Endothelial cell of umbilical vein (primary cell): ENCODE results near the gene CFLAR. TPM values are rescaled to one million over a fixed set of nuclear protein-coding genes. Genes with fewer than 3 reads are reported as not detected.

Experiments used
- BruUV-seq: library from RNA; stranded (reverse); fragments of 400-500 nt; replicated peaks from 2 replicates; lab custom pipeline; 2021; lab: Mats Ljungman, UMichigan
- CTCF ChIA-PET: fragments of 300-600, 350-600 bp; sonication (Branson Sonifier 250); formaldehyde crosslinking; loops from one replicate; lab custom pipeline; 2021; ENCODE audit warnings: antibody characterized with exemption, inconsistent platforms; lab: Charles Lee
- POLR2A ChIA-PET: fragments of 300-600, 350-600 bp; sonication (Branson Sonifier 250); formaldehyde crosslinking; loops from one replicate; lab custom pipeline; 2021; ENCODE audit warnings: antibody characterized with exemption, inconsistent platforms; lab: Charles Lee
- DNase-seq: peaks from one replicate; pipeline ENCODE4 v3.0.0-alpha.2; 2011; ENCODE audit warnings: low read depth, low spot score
- FAIRE-seq: peaks from 2 replicates; lab custom pipeline; 2011; peaks lifted over from hg19 to GRCh38; lab: Jason Lieb, UNC
- H2AFZ ChIP-seq: 2 replicates; pipeline ENCODE4 v1.6.0; 2012; ENCODE audit warnings: low read depth, low read length, control low read depth, inconsistent platforms
- H3K27ac ChIP-seq: 2 replicates; pipeline ENCODE4 v1.5.1; 2011; ENCODE audit warnings: low read depth, mild to moderate bottlenecking, control low read depth, low read length, moderate library complexity; ENCODE audit not compliant: insufficient read depth
- H3K27me3 ChIP-seq, 2 experiments: 2 replicates each; pipeline versions ENCODE4 v1.6.0 to v1.6.1; 2011; ENCODE audit warnings: low read length in 2 of 2, mixed read lengths in 1 of 2; ENCODE audit not compliant: control insufficient read depth in 2 of 2, insufficient read depth in 2 of 2
- H3K36me3 ChIP-seq, 2 experiments: 2 replicates in 1 of 2; 3 replicates in 1 of 2; pipeline ENCODE4 v1.5.1; 2011; ENCODE audit warnings: low read length in 2 of 2, mild to moderate bottlenecking in 1 of 2, moderate library complexity in 1 of 2; ENCODE audit not compliant: control insufficient read depth in 2 of 2, insufficient read depth in 2 of 2; ENCODE audit errors: extremely low read depth in 1 of 2
- H3K4me1 ChIP-seq: 3 replicates; pipeline ENCODE4 v1.5.1; 2011; ENCODE audit warnings: mild to moderate bottlenecking, low read length; ENCODE audit not compliant: control insufficient read depth, insufficient read depth; ENCODE audit errors: extremely low read depth
- H3K4me2 ChIP-seq: 2 replicates; pipeline ENCODE4 v1.6.1; 2011; ENCODE audit warnings: low read length, control low read depth, mixed read lengths; ENCODE audit not compliant: insufficient read depth
- H3K4me3 ChIP-seq, 3 experiments: fragments of 200-600 bp in 1 of 3; sonication (generic), shearing (Covaris generic) in 1 of 3; replicated peaks in 1 of 3; 2 replicates each; pipeline ENCODE4 v1.5.1; 2011 to 2016; ENCODE audit warnings: control low read depth in 3 of 3, low read length in 3 of 3, mild to moderate bottlenecking in 2 of 3, inconsistent platforms in 1 of 3, low read depth in 1 of 3, moderate library complexity in 1 of 3; ENCODE audit not compliant: insufficient read depth in 1 of 3
- H3K79me2 ChIP-seq: 2 replicates; pipeline ENCODE4 v1.6.0; 2012; ENCODE audit warnings: low read length, inconsistent platforms; ENCODE audit not compliant: control insufficient read depth, insufficient read depth
- H3K9ac ChIP-seq: replicated peaks from 2 replicates; pipeline ENCODE3; 2011; ENCODE audit warnings: low read length, control low read depth; ENCODE audit not compliant: insufficient read depth; ENCODE audit errors: extremely low read depth
- H3K9me1 ChIP-seq: replicated peaks from 3 replicates; pipeline ENCODE4 v1.6.0; 2011; ENCODE audit warnings: mild to moderate bottlenecking, low read length; ENCODE audit not compliant: control insufficient read depth, insufficient read depth; ENCODE audit errors: extremely low read depth
- H3K9me3 ChIP-seq: replicated peaks from 2 replicates; pipeline ENCODE4 v1.5.1; 2012; ENCODE audit warnings: low read length, inconsistent platforms; ENCODE audit not compliant: control insufficient read depth, insufficient read depth
- H4K20me1 ChIP-seq: replicated peaks from 2 replicates; pipeline ENCODE3; 2011; ENCODE audit warnings: mild to moderate bottlenecking, low read length; ENCODE audit not compliant: control insufficient read depth, insufficient read depth; ENCODE audit errors: extremely low read depth
- CTCF ChIP-seq, 2 donors: IDR thresholded peaks; 1 replicate in 1 of 2; 2 replicates in 1 of 2; pipeline ENCODE4 v1.5.1; 2011; ENCODE audit warnings: low read length in 2 of 2, mild to moderate bottlenecking in 2 of 2, moderate library complexity in 2 of 2, control low read depth in 1 of 2, inconsistent platforms in 1 of 2, low read depth in 1 of 2; ENCODE audit not compliant: insufficient read depth in 1 of 2; ENCODE audit errors: extremely low read depth in 1 of 2
- EZH2 ChIP-seq: IDR thresholded peaks from 2 replicates; pipeline ENCODE4 v1.6.1; 2012; ENCODE audit warnings: borderline replicate concordance, low read depth, mild to moderate bottlenecking, moderate library complexity, low read length, inconsistent platforms; ENCODE audit not compliant: severe bottlenecking
- FOS ChIP-seq: IDR thresholded peaks from 2 replicates; pipeline ENCODE4 v1.6.1; 2011; ENCODE audit warnings: mild to moderate bottlenecking, low read length, moderate library complexity, borderline replicate concordance; ENCODE audit not compliant: insufficient read depth
- GATA2 ChIP-seq: IDR thresholded peaks from 2 replicates; pipeline ENCODE4 v1.7.0; 2011; ENCODE audit warnings: low read depth, mild to moderate bottlenecking, moderate library complexity, mixed read lengths, low read length; ENCODE audit not compliant: insufficient read length, insufficient read depth
- JUN ChIP-seq: IDR thresholded peaks from 2 replicates; pipeline ENCODE4 v1.6.1; 2011; ENCODE audit warnings: borderline replicate concordance, low read depth; ENCODE audit not compliant: insufficient read length, insufficient read depth
- MAX ChIP-seq: IDR thresholded peaks from 2 replicates; pipeline ENCODE4 v1.6.1; 2011; ENCODE audit not compliant: insufficient read depth, insufficient read length
- MYC ChIP-seq: IDR thresholded peaks from one replicate; pipeline ENCODE4 v1.6.1; 2011; ENCODE audit warnings: mild to moderate bottlenecking, low read depth, low read length
- POLR2A ChIP-seq: IDR thresholded peaks from 2 replicates; pipeline ENCODE4 v1.6.1; 2012; ENCODE audit warnings: low read depth, mild to moderate bottlenecking, control low read depth, low read length
- dilution Hi-C: fragments of 300-500 bp; cut with MboI; formaldehyde crosslinking; loops from one replicate; pipeline ENCODE4 v1.15.0; 2019; ENCODE audit warnings: low sequenced_read_pairs; ENCODE audit not compliant: extremely low pct_ligation_motif_present
- intact Hi-C: fragments of 100-400 bp; cut with micrococcal nuclease; formaldehyde crosslinking; loops from one replicate; pipeline ENCODE4 v1.10.0; 2022
- polyA plus RNA-seq, 4 experiments: library from polyadenylated mRNA; depleted of rRNA in 3 of 4; stranded (reverse) in 3 of 4; unstranded in 1 of 4; fragments of >200 nt; gene quantifications; 2 replicates each; pipeline versions ENCODE4 v1.2.1 to v1.2.3, GENCODE V29; 2011 to 2012; ENCODE audit warnings: missing spikeins in 1 of 4
- total RNA-seq: library from RNA; stranded (reverse); gene quantifications from 2 replicates; pipeline ENCODE4 v1.2.3, GENCODE V29; 2021

CFLAR gene
- total and polyA plus RNA-seq, 2 donors (not counting 3 experiments of a cell fraction or from before 2014, with no cell fraction given) = 104 to 260 TPM

- Histone ChIP-seq H3K79me2 (no peaks in the 10 kb centered on the region), H3K4me1 (peaks cover 6% of the 10 kb centered on the region), H3K36me3 (no peaks in the 10 kb centered on the region), H2AFZ (no peak overlapping the region), H3K27me3 (no peaks in the 10 kb centered on the region), H3K4me3 (no peak overlapping the region), H3K27ac (no peak overlapping the region), H3K4me2 (no peak overlapping the region), H3K9me1 (no peaks in the 10 kb centered on the region), H4K20me1 (no peaks in the 10 kb centered on the region), H3K9me3 (no peaks in the 10 kb centered on the region), H3K9ac (no peak overlapping the region)
- POLR2A ChIA-PET = no interaction called here
- no TSS peak for BruUV-seq
- intact Hi-C loops = no loop called here
- DNase-seq (no peak), FAIRE-seq (no peak)
- CTCF ChIA-PET = interaction anchor here (1.2 to 1.5 kb wide), 3 partner anchors 11 to 58 kb away, joined by 3 to 7 read pairs (median 5); no protein-coding TSS in a partner anchor
- dilution Hi-C loops = no loop called here
- no peak for TF ChIP-seq EZH2
- TF ChIP-seq FOS = no peak
- TF ChIP-seq MAX = no peak
- no peak for TF ChIP-seq GATA2
- TF ChIP-seq JUN = no peak
These were observed 15.5 kb upstream of the CFLAR start for GRCh38 chr2:201100497-201100896.

- no peak overlapping the region for H3K27ac ChIP-seq
- dilution Hi-C loops (no loop called here), intact Hi-C loops (no loop called here)
- no peaks in the 10 kb centered on the region for H4K20me1 ChIP-seq
- H3K4me1 ChIP-seq = no peaks in the 10 kb centered on the region
- no peak overlapping the region for H3K9ac ChIP-seq
- H3K36me3 ChIP-seq = no peaks in the 10 kb centered on the region
- H3K79me2 ChIP-seq = no peaks in the 10 kb centered on the region
- no peak overlapping the region for H2AFZ ChIP-seq
- FAIRE-seq (no peak), DNase-seq (no peak)
- CTCF ChIA-PET = interaction anchor here (1.7 kb wide), 1 partner anchor 72 kb away, joined by 3 read pairs; no protein-coding TSS in a partner anchor
- POLR2A ChIA-PET = no interaction called here
- no peak for TF ChIP-seq FOS
- no peak for TF ChIP-seq MYC
- TF ChIP-seq POLR2A = no peak
- no peak for TF ChIP-seq GATA2
- TF ChIP-seq EZH2 = no peak
- TF ChIP-seq CTCF (IDR thresholded peaks at IDR 0.05; ENCODE audit: extremely low read depth in 1 of 2, insufficient read depth in 1 of 2, low read depth in 1 of 2, low read length in 2 of 2) = no peak
- H3K27me3 ChIP-seq = no peaks in the 10 kb centered on the region
- no peaks in the 10 kb centered on the region for H3K9me1 ChIP-seq
- no peaks in the 10 kb centered on the region for H3K9me3 ChIP-seq
- BruUV-seq = no TSS peak
- H3K4me2 ChIP-seq = no peak overlapping the region
- H3K4me3 ChIP-seq = no peak overlapping the region
These were observed 10.2 kb upstream of the CFLAR start for GRCh38 chr2:201105759-201106158.
